Stimulated activated naive CD4-positive, alpha-beta T cell (primary cell): Measurements from ENCODE around the gene SLC13A3.

Experiments
- DNase-seq, 6 experiments: peaks; one replicate each; lab custom pipeline; 2025; lab: John Stamatoyannopoulos, UW

Gene SLC13A3

GRCh38 chr20:46605181-46605580, 46.1 kb downstream of the SLC13A3 start:
- no peak for DNase-seq

GRCh38 chr20:46604551-46605133, 46.6 kb downstream of the SLC13A3 start:
- DNase-seq: no peak

- DNase-seq: no peak
Observed at GRCh38 chr20:46602429-46602828, 48.8 kb downstream of the SLC13A3 start.

GRCh38 chr20:46601603-46602122, 49.6 kb downstream of the SLC13A3 start:
- no peak for DNase-seq

DNA sequence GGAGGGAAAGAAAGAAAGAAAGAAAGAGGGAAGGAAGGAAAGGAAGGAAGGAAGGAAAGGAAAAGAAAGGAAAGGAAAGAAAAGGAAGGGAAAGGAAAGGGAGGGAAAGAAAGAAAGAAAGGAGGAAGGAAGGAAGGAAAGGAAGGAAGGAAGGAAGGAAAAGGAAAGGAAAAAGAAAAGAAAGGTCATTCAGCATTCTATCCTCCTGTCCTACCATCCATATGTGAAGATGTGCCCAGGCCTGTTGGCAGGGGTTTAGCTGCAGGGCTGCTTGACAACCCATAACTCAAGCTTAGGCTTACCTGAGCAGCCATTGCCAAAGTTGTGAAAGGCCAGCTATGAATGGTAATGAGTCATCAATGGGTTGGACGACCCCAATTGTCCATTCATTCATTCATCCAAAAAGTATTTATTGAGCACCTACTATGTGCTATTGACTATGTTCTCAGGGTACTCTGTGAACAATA, 50.9 kb downstream of the SLC13A3 start:
- DNase-seq: no peak

- DNase-seq: no peak
Observed at GRCh38 chr20:46599227-46599987, 51.9 kb downstream of the SLC13A3 start.

DNA sequence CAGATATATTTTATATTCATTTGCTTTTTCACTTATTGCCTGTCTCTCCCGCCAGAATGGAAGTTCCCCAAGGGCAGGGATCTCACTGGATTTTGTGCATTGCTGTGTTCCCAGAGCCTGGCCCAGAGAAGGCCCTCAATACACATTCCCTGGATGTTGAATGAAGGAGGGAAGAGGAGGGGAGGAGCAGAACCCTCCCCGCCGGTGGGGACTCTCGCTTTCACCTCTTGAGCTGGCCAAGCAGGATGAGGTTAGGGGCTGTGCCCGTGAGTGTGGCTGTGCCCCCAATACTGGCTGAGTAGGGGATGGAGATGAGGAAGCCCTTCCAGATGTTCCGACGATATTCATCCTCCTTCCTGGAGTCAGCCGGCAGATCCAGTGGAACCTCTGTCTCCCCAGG, 55.3 kb downstream of the SLC13A3 start:
- no peak for DNase-seq

GRCh38 chr20:46594725-46595124, 56.5 kb downstream of the SLC13A3 start:
- no peak for DNase-seq

DNA sequence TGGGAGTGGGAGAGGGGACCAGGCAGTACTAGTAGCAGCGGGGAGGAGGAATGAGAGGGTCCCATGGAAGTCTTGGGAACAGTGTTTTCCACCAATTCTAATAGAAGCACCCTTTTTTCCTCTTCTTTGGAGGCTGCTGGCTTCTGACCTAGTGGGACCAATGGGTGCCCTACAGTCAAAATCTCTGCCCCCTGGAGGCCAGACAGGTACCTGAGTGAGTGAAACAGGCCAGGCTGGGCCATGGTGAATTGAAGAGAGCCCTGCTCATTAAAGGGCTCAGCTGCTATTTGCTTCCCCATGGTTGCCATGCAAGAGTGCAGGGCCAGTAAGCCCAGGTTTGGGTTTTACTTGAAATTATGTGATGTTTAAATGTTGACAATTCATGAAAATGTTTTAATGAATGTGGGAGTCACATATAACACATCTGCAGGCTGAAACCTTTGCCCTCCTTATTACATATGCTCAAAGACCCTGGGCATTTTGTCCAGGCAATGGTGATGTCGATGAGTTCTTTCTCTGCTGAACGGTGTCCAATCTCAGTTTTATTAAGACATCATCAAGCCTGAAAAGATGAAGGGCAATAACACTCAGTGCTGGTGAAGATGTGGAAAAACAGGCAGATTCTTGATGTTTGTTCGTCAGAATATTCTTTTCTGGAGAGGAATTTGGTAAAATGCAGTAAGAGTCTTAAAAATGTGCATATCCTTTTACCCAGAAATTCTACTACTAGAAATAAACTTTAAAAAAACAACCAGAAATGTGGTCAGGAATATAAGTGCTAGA, 58.5 kb downstream of the SLC13A3 start:
- DNase-seq: no peak

DNA sequence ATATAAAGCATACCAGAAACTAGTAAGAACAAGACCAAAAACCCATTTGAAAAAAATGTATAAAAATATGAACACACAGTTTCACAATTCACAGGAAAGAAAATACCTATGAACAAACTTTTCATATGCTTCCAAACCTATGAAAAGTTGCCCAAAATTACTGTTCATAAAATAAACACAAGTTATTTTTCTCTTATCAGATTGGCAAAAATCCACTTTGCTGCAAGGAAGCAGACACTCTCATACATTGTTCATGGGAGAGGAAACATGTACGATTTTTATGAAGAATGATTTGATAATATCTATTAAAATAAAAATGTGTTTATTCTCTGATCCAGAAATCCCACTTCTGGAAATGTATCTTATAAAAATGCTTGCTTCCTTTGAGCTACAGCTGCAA, 60.8 kb downstream of the SLC13A3 start:
- DNase-seq: no peak

GRCh38 chr20:46588532-46589511, 62.4 kb downstream of the SLC13A3 start:
- DNase-seq: no peak

DNA sequence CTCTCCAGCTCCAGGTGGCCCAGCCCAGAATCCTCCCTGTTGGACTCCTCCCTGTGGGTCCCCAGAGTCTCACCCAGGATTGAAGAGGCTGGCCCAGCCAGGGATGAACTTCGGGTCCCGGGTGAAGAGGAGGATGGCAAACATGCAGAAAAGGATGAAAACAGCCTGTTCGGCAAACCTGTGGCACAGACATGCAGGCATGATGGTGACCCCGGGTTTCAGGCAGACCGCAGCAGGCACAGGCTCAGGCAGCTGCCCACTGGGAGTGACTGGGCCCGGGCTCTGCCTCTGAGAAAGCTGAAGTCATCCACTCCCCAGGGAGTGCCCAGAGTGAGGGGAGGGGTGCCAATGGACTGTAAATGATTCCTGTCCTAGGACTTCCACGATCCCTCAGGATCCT, 63.3 kb downstream of the SLC13A3 start:
- DNase-seq: no peak

GRCh38 chr20:46586724-46587123, 64.5 kb downstream of the SLC13A3 start:
- no peak for DNase-seq

DNA sequence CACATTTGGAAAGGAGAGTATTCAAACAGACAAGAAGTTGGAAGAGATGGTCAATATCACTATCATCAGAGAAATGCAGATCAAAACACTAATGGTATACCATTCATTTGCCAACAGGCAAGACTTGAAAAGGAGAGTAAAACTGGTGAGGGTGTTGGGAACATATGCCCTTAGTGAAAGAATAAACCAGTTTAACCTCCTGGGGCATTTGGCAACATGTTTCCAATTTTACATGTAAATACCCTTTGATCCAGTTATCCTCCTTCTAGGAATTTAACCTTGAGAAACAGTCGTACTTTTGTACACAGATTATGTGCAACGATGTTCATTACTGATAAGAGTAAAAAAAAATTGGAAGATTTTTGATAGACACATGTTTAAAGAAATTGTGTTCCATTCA, 66.8 kb downstream of the SLC13A3 start:
- DNase-seq: no peak

GRCh38 chr20:46583411-46584214, 67.6 kb downstream of the SLC13A3 start:
- DNase-seq: no peak

- no peak for DNase-seq
Observed at GRCh38 chr20:46582648-46583047, 68.6 kb downstream of the SLC13A3 start.

- DNase-seq: no peak
Observed at GRCh38 chr20:46581391-46581790, 69.9 kb downstream of the SLC13A3 start.

DNA sequence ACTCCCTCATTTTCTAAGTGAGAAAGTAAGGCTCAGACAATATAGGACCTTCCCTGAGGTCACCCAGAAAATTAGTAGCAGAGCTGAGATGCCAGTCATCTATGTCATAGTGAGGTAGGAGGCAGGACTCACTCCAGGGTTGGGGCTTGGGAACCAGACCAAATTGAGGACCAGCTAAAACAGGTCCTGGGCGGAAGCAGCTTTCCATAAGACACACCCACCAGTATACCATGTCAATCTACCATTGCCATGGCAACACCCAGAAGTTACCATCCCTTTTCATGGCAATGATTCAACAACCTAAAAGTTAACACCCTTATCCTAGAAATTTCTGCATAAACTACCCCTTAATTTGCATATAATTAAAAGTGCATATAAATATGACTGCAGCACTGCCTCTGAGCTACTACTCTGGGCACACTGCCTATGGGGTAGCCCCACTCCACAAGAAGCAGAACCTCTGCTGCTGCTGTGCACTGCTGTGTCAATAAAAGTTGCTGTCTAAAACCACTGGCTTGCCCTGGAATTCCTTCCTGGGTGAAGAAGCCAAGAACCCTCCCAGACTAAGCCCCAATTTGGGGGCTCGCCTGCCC, 70.5 kb downstream of the SLC13A3 start:
- no peak for DNase-seq

DNA sequence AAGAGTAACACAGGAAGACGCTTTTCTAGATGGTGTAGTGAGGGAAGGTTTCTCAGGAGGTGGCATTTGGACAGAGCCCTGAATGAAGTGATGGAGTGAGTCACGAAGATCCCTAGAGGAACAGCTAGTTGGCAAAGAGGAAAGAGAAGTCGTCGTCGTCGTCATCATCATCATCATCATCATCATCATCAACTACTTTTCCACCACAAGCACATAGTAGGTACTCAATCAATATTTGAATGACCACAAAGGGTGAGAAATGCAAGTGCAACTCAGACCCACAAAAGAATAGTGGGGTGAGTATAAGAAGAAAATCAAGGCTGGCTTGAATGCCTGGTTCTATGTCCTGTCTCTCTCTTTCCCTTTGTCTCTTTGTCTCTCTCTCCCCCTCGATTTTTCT, 72.5 kb downstream of the SLC13A3 start:
- DNase-seq: no peak

DNA sequence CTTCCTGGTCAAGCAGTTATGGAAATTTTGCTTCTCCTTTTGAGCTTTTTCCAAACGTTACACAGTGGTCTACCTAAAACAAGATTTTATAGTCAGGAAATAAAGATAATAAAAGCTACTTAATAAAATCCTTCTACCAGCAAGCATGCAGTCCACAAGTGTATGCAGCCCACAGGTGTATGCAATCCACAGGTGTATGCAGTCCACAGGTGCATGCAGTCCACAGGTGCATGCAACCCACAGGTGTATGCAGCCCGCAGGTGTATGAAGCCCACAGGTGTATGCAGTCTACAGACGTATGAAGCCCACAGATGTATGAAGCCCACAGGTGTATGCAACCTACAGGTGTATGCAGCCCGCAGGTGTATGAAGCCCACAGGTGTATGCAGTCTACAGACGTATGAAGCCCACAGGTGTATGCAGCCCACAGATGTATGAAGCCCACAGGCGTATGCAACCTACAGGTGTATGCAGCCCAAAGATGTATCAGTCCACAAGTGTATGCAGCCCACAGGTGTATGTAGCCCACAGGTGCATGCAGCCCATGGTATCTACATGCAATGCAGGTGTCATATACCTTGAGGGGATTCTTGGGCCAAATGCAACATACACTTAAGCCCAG, 74.4 kb downstream of the SLC13A3 start:
- DNase-seq: no peak
